Colonic mucosa (tissue), 4 donors: ENCODE measurements around the gene ARHGAP26. TPM values are rescaled to one million over a fixed set of nuclear protein-coding genes. Genes with fewer than 3 reads are reported as not detected.

Experiments
- DNase-seq: peaks from one replicate; pipeline ENCODE4 v3.0.0-alpha.2; 2020
- H3K27ac ChIP-seq: fragments of 200-600 bp; one replicate; pipeline ENCODE4 v1.8.0; 2021
- H3K27me3 ChIP-seq: fragments of 200-600 bp; one replicate; pipeline ENCODE4 v1.8.0; 2021
- H3K36me3 ChIP-seq: fragments of 200-600 bp; one replicate; pipeline ENCODE4 v1.8.0; 2021
- H3K4me1 ChIP-seq: fragments of 200-600 bp; one replicate; pipeline ENCODE4 v1.8.0; 2021; ENCODE audit warnings: mild to moderate bottlenecking
- H3K4me3 ChIP-seq: fragments of 200-600 bp; one replicate; pipeline ENCODE4 v1.8.0; 2021
- H3K9ac ChIP-seq, 2 donors: one replicate each; pipeline ENCODE4 v1.7.0; 2013; ENCODE audit warnings: control low read depth in 2 of 2, low read depth in 2 of 2, low read length in 2 of 2
- H3K9me3 ChIP-seq: fragments of 200-600 bp; one replicate; pipeline ENCODE4 v1.8.0; 2021
- intact Hi-C: fragments of 100-400 bp; cut with DNase I; formaldehyde crosslinking; loops from one replicate; pipeline ENCODE4 v1.14.1; 2022
- total RNA-seq, 2 donors: library from RNA; stranded (reverse); fragmentation: NEBNext Ultra II Directional in 1 of 2; extraction: Animal tissue kit (Norgen Biotek cat#: 25700) in 1 of 2; gene quantifications; one replicate each; pipeline ENCODE4 v1.2.1, GENCODE V29; 2021
- TF ChIP-seq, protein P1 (sequence below): fragments of 200-600 bp; IDR thresholded peaks from one replicate; pipeline ENCODE4 v1.8.0; 2022; ENCODE audit warnings: antibody characterized with exemption, mild to moderate bottlenecking
- donor health status: healthy.
- donor health status: DM: no; HTN: no; CAD: no.
- donor health status: DM: no; HTN: no; CAD: no.

Gene ARHGAP26
- total RNA-seq, 2 donors from 2014 or later: 59.1 to 74.0 TPM

DNA sequence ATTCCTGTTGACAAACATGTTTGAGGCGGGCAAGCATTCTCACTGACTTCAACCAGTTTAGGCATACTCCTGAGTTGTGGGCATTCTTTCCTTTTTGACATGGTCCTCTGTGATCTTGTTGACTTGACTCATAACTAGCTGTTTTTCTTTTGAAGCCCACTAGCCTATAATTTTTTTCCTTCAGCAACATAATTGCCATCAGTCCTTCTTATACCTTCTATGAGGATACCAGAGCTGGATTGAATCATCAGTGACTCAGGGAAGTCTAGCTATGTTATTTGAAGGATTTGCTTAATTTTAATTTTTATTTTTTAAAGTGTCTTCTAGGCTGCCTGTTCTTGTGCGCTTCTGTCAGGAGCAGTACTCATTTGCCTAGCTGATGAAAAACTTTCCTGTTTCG lies 373.8 kb downstream of the ARHGAP26 start:
- no peak overlapping the region for H3K9ac ChIP-seq

GRCh38 chr5:143145243-143146160 lies 375.3 kb downstream of the ARHGAP26 start:
- Histone ChIP-seq H3K27me3 (no peaks in the 10 kb centered on the region), H3K36me3 (no peaks in the 10 kb centered on the region), H3K4me1 (peaks cover 5% of the 10 kb centered on the region), H3K9me3 (no peaks in the 10 kb centered on the region), H3K4me3 (no peak overlapping the region), H3K9ac (no peak overlapping the region), H3K27ac (no peak overlapping the region)
- DNase-seq: no peak
- TF ChIP-seq, protein P1, sequence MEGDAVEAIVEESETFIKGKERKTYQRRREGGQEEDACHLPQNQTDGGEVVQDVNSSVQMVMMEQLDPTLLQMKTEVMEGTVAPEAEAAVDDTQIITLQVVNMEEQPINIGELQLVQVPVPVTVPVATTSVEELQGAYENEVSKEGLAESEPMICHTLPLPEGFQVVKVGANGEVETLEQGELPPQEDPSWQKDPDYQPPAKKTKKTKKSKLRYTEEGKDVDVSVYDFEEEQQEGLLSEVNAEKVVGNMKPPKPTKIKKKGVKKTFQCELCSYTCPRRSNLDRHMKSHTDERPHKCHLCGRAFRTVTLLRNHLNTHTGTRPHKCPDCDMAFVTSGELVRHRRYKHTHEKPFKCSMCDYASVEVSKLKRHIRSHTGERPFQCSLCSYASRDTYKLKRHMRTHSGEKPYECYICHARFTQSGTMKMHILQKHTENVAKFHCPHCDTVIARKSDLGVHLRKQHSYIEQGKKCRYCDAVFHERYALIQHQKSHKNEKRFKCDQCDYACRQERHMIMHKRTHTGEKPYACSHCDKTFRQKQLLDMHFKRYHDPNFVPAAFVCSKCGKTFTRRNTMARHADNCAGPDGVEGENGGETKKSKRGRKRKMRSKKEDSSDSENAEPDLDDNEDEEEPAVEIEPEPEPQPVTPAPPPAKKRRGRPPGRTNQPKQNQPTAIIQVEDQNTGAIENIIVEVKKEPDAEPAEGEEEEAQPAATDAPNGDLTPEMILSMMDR: no peak
- intact Hi-C loops: no loop called here

More for the DNA sequence above, 373.8 kb downstream of the ARHGAP26 start:
- Histone ChIP-seq H3K36me3 (no peaks in the 10 kb centered on the region), H3K4me3 (no peak overlapping the region), H3K9me3 (no peaks in the 10 kb centered on the region), H3K4me1 (peaks cover 9% of the 10 kb centered on the region), H3K27ac (no peak overlapping the region), H3K27me3 (no peaks in the 10 kb centered on the region)
- TF ChIP-seq, protein P1: no peak
- DNase-seq: no peak
- intact Hi-C loops: no loop called here

DNA sequence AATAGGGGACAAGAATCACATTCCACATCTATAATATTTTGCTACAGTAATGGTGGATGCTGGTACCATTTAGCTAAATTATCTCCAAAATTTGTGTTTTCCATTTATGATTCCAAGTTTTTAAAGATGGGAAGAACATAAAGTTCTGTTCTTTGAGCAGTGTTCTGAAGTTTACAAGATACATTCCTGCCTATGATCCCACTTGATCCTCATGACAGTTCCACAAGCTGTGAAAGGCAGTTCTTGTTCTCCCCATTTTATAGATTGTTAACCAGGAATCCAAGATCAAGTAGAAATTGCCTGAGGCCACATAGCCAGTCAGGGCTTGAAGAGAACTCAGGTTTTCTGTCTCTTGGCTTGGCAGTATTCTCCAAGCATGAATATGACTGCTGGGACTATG lies 376.0 kb downstream of the ARHGAP26 start:
- intact Hi-C loops: no loop called here
- H3K36me3 ChIP-seq: no peaks in the 10 kb centered on the region
- no peak overlapping the region for H3K9ac ChIP-seq
- no peaks in the 10 kb centered on the region for H3K9me3 ChIP-seq
- no peak overlapping the region for H3K4me3 ChIP-seq
- H3K27me3 ChIP-seq: no peaks in the 10 kb centered on the region
- no peak overlapping the region for H3K27ac ChIP-seq
- TF ChIP-seq, protein P1: no peak
- DNase-seq: no peak
- peaks cover 3% of the 10 kb centered on the region for H3K4me1 ChIP-seq

DNA sequence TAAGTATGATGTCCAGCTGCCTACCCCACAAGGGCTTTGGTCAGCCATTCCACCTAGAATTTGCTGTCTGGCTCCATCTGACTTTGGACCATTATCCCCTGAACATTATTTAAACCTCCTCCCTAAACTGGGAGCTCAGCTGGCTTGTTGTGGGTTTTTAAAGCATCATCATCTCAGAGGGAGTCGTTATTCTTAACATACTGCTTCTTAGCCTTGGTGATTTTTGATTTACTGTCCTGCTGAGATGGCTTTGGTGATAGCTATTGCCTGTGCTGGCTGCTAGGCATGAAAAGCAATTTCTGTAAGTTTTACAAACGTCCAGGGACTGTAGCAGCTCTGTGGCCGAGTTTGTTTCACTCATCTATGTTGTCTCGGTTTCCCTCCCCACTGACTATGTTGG lies 377.2 kb downstream of the ARHGAP26 start:
- no peak for DNase-seq
- TF ChIP-seq, protein P1: no peak
- intact Hi-C loops: no loop called here

GRCh38 chr5:143147902-143148301 lies 377.7 kb downstream of the ARHGAP26 start:
- Histone ChIP-seq H3K27ac (no peak overlapping the region), H3K9me3 (no peaks in the 10 kb centered on the region), H3K27me3 (no peaks in the 10 kb centered on the region), H3K4me3 (no peak overlapping the region), H3K36me3 (no peaks in the 10 kb centered on the region), H3K9ac (no peak overlapping the region), H3K4me1 (no peaks in the 10 kb centered on the region)
- DNase-seq: no peak
- TF ChIP-seq, protein P1: no peak
- intact Hi-C loops: no loop called here

More for the DNA sequence above, 377.2 kb downstream of the ARHGAP26 start:
- no peak overlapping the region for H3K4me3 ChIP-seq
- H3K27ac ChIP-seq: no peak overlapping the region
- H3K9ac ChIP-seq: no peak overlapping the region
- no peaks in the 10 kb centered on the region for H3K27me3 ChIP-seq
- H3K4me1 ChIP-seq: no peaks in the 10 kb centered on the region
- H3K36me3 ChIP-seq: no peaks in the 10 kb centered on the region
- H3K9me3 ChIP-seq: no peaks in the 10 kb centered on the region
